Liver (tissue), 9 donors: ENCODE data around the gene SLC25A45. TPM values are rescaled to one million over a fixed set of nuclear protein-coding genes. Genes with fewer than 3 reads are reported as not detected.

Source experiments
- DNase-seq: peaks from one replicate; pipeline ENCODE4 v3.0.0-alpha.2; 2017; ENCODE audit warnings: low spot score
- H3K27ac ChIP-seq, 2 donors: one replicate each; pipeline ENCODE4 v1.7.0; 2013; ENCODE audit warnings: inconsistent platforms in 2 of 2, low read length in 2 of 2, control low read depth in 1 of 2, low read depth in 1 of 2, mild to moderate bottlenecking in 1 of 2
- H3K27me3 ChIP-seq, 4 donors: one replicate each; pipeline versions ENCODE4 v1.6.1 to v1.7.0; 2013; ENCODE audit warnings: low read length in 3 of 4, inconsistent platforms in 1 of 4, mild to moderate bottlenecking in 1 of 4, moderate library complexity in 1 of 4; ENCODE audit not compliant: control insufficient read depth in 4 of 4, insufficient read depth in 4 of 4
- H3K36me3 ChIP-seq, 4 donors: one replicate each; pipeline versions ENCODE4 v1.6.1 to v1.7.0; 2013; ENCODE audit warnings: low read length in 3 of 4, mild to moderate bottlenecking in 3 of 4, low read depth in 1 of 4, moderate library complexity in 1 of 4; ENCODE audit not compliant: control insufficient read depth in 4 of 4, insufficient read depth in 3 of 4
- H3K4me1 ChIP-seq, 4 donors: one replicate each; pipeline versions ENCODE4 v1.6.1 to v1.7.0; 2013; ENCODE audit warnings: low read length in 3 of 4, mild to moderate bottlenecking in 3 of 4, moderate library complexity in 1 of 4; ENCODE audit not compliant: control insufficient read depth in 4 of 4, insufficient read depth in 4 of 4
- H3K4me3 ChIP-seq, 3 donors: one replicate each; pipeline versions ENCODE4 v1.6.1 to v1.7.0; 2013; ENCODE audit warnings: low read length in 3 of 3, control low read depth in 1 of 3, low read depth in 1 of 3, mild to moderate bottlenecking in 1 of 3
- H3K9ac ChIP-seq, 2 donors: one replicate each; pipeline ENCODE4 v1.7.0; 2013; ENCODE audit warnings: low read length in 2 of 2, mild to moderate bottlenecking in 2 of 2, moderate library complexity in 2 of 2, control low read depth in 1 of 2, low read depth in 1 of 2
- H3K9me3 ChIP-seq, 4 donors: one replicate each; pipeline versions ENCODE4 v1.6.1 to v1.7.0; 2013; ENCODE audit warnings: low read length in 3 of 4; ENCODE audit not compliant: control insufficient read depth in 4 of 4
- EGR1 ChIP-seq, 2 donors: IDR thresholded peaks; 2 replicates each; pipeline ENCODE4 v1.6.1; 2016 to 2018; ENCODE audit warnings: antibody characterized with exemption in 2 of 2, low read depth in 2 of 2
- FOXA1 ChIP-seq: IDR thresholded peaks from 2 replicates; pipeline ENCODE4 v1.6.1; 2016; ENCODE audit warnings: antibody characterized with exemption
- FOXA2 ChIP-seq: IDR thresholded peaks from 2 replicates; pipeline ENCODE4 v1.6.1; 2016; ENCODE audit warnings: antibody characterized with exemption
- GABPA ChIP-seq, 2 donors: IDR thresholded peaks in 1 of 2; conservative IDR thresholded peaks in 1 of 2; 2 replicates each; pipeline ENCODE4 v1.6.1; 2016; ENCODE audit warnings: antibody characterized with exemption in 2 of 2, mild to moderate bottlenecking in 1 of 2, moderate library complexity in 1 of 2
- HNF4A ChIP-seq, 2 donors: conservative IDR thresholded peaks; 2 replicates each; pipeline ENCODE4 v1.6.1; 2016; ENCODE audit warnings: antibody characterized with exemption in 2 of 2, mild to moderate bottlenecking in 2 of 2
- HNF4G ChIP-seq: IDR thresholded peaks from 2 replicates; pipeline ENCODE4 v1.6.1; 2016; ENCODE audit warnings: antibody characterized with exemption
- JUND ChIP-seq, 2 donors: IDR thresholded peaks; 2 replicates each; pipeline ENCODE4 v1.6.1; 2016; ENCODE audit warnings: antibody characterized with exemption in 2 of 2
- NR2F2 ChIP-seq: IDR thresholded peaks from 2 replicates; pipeline ENCODE4 v1.6.1; 2016; ENCODE audit warnings: antibody characterized with exemption
- RAD21 ChIP-seq, 2 donors: IDR thresholded peaks; 2 replicates each; pipeline ENCODE4 v1.6.1; 2016; ENCODE audit warnings: antibody characterized with exemption in 2 of 2, mild to moderate bottlenecking in 2 of 2
- RXRA ChIP-seq, 2 donors: IDR thresholded peaks; 2 replicates each; pipeline ENCODE4 v1.6.1; 2017 to 2018; ENCODE audit warnings: antibody characterized with exemption in 2 of 2, mild to moderate bottlenecking in 1 of 2
- SP1 ChIP-seq: IDR thresholded peaks from 2 replicates; pipeline ENCODE4 v1.6.1; 2018; ENCODE audit warnings: antibody characterized with exemption, mild to moderate bottlenecking
- TAF1 ChIP-seq: conservative IDR thresholded peaks from 2 replicates; pipeline ENCODE4 v1.6.1; 2016; ENCODE audit warnings: antibody characterized with exemption, mild to moderate bottlenecking
- YY1 ChIP-seq: IDR thresholded peaks from 2 replicates; pipeline ENCODE4 v1.6.1; 2016; ENCODE audit warnings: antibody characterized with exemption, mild to moderate bottlenecking
- ZBTB33 ChIP-seq: IDR thresholded peaks from 2 replicates; pipeline ENCODE4 v1.6.1; 2016; ENCODE audit warnings: antibody characterized with exemption
- WGBS: extraction: QIAGEN DNeasy Blood & Tissue Kit; methylation state at CpG from one replicate; pipeline ENCODE4 v1.1.7; 2013; 5-methylcytosine and 5-hydroxymethylcytosine counted together
- polyA plus RNA-seq, 2 donors: library from polyadenylated mRNA; stranded (reverse) in 1 of 2; unstranded in 1 of 2; fragments of 200-250 nt in 1 of 2; fragments of >200 nt in 1 of 2; fragmentation: Nextera tagmentation in 1 of 2; extraction: Ambion mirVana in 1 of 2; gene quantifications; one replicate each; pipeline versions ENCODE4 v1.2.1 to v1.2.3, GENCODE V29; 2013 to 2015
- total RNA-seq, 2 donors: library from RNA; depleted of rRNA; stranded (reverse); fragments of >200 nt; gene quantifications; one replicate each; pipeline ENCODE4 v1.2.3, GENCODE V29; 2014
- TF ChIP-seq, protein P1 (sequence below): IDR thresholded peaks from 2 replicates; pipeline ENCODE4 v1.6.1; 2016; ENCODE audit warnings: antibody characterized with exemption, mild to moderate bottlenecking
- TF ChIP-seq, protein P2 (sequence below): IDR thresholded peaks from 2 replicates; pipeline ENCODE4 v1.6.1; 2016; ENCODE audit warnings: antibody characterized with exemption
- TF ChIP-seq, protein P3 (sequence below): IDR thresholded peaks from 2 replicates; pipeline ENCODE4 v1.6.1; 2016; ENCODE audit warnings: antibody characterized with exemption
- TF ChIP-seq, protein P4 (sequence below): fragments of 150-350 bp; IDR thresholded peaks from 2 replicates; pipeline ENCODE4 v1.5.1; 2017; ENCODE audit warnings: improper control_type of control experiment, low read depth, low read length; ENCODE audit not compliant: missing input control
- donor health status: healthy.
- donor health status: healthy.
- donor health status: healthy.
- donor health status: healthy.
- donor health status: healthy.

SLC25A45 gene
- total and polyA plus RNA-seq, 4 donors, result 4.5 to 6.8 (median 5.3) TPM

GRCh38 chr11:65354265-65355012 lies 28.0 kb downstream of the SLC25A45 start, which contains the start of gene TIGD3:
Gene TIGD3 (plus strand): TSS chr11:65354751. CDS start chr11:65355809, 1,058 bp downstream.
- DNase-seq, result peak; percentile 98
- 1% methylated on average over 79 of the region's 79 CpGs for WGBS
- Histone ChIP-seq H3K27me3 (no peaks in the 10 kb centered on the region), H3K9me3 (no peaks in the 10 kb centered on the region), H3K4me1 (peaks cover 3 to 31% (median 19%) of the 10 kb centered on the region in 4 donors), H3K36me3 (peaks cover 0 to 24% (median 19%) of the 10 kb centered on the region in 4 donors), H3K9ac (no peak within 1 kb of the TSS), H3K4me3 (peak within 1 kb of the TSS; percentile 12 to 67 (median 67)), H3K27ac (peak within 1 kb of the TSS in 1 of 2 donors; percentile 7)
- TF ChIP-seq YY1 (peak; percentile 56), SP1 (peak; percentile 55), EGR1 (IDR thresholded peaks at IDR 0.05; ENCODE audit: low read depth in 2 of 2) (no peak), GABPA (IDR thresholded peaks at IDR 0.05 in 1 of 2, conservative IDR thresholded peaks at IDR 0.05 in 1 of 2) (peak in 1 of 2 donors; percentile 12)
- TF ChIP-seq, protein P1, sequence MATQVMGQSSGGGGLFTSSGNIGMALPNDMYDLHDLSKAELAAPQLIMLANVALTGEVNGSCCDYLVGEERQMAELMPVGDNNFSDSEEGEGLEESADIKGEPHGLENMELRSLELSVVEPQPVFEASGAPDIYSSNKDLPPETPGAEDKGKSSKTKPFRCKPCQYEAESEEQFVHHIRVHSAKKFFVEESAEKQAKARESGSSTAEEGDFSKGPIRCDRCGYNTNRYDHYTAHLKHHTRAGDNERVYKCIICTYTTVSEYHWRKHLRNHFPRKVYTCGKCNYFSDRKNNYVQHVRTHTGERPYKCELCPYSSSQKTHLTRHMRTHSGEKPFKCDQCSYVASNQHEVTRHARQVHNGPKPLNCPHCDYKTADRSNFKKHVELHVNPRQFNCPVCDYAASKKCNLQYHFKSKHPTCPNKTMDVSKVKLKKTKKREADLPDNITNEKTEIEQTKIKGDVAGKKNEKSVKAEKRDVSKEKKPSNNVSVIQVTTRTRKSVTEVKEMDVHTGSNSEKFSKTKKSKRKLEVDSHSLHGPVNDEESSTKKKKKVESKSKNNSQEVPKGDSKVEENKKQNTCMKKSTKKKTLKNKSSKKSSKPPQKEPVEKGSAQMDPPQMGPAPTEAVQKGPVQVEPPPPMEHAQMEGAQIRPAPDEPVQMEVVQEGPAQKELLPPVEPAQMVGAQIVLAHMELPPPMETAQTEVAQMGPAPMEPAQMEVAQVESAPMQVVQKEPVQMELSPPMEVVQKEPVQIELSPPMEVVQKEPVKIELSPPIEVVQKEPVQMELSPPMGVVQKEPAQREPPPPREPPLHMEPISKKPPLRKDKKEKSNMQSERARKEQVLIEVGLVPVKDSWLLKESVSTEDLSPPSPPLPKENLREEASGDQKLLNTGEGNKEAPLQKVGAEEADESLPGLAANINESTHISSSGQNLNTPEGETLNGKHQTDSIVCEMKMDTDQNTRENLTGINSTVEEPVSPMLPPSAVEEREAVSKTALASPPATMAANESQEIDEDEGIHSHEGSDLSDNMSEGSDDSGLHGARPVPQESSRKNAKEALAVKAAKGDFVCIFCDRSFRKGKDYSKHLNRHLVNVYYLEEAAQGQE, result peak; percentile 97
- TF ChIP-seq, protein P2, sequence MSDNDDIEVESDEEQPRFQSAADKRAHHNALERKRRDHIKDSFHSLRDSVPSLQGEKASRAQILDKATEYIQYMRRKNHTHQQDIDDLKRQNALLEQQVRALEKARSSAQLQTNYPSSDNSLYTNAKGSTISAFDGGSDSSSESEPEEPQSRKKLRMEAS, result no peak
- TF ChIP-seq, protein P3, sequence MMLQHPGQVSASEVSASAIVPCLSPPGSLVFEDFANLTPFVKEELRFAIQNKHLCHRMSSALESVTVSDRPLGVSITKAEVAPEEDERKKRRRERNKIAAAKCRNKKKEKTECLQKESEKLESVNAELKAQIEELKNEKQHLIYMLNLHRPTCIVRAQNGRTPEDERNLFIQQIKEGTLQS, result no peak

DNA sequence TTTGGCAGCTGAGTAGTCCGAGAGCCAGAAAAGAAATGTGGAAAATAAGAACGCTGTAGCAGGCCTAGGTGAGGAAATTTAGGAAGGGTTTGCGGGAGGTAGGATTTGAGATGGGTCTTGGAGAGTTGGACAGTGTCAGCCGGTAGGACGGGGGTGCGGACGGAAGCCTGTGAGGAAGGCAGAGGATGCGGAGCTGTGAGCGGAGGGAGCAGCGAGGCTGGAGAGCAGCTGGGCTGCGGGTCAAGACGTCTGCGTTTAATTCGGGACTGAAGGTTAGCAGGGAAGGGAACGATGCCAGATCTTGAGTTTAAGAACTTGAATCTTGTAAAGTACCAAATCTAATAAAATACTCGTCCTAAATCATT lies 28.6 kb downstream of the SLC25A45 start:
- Histone ChIP-seq H3K4me3 (peak overlapping the region in 2 of 3 donors; percentile 11 to 67), H3K27ac (peak overlapping the region in 1 of 2 donors; percentile 7), H3K27me3 (no peaks in the 10 kb centered on the region), H3K4me1 (peaks cover 3 to 31% (median 19%) of the 10 kb centered on the region in 4 donors), H3K9ac (no peak overlapping the region), H3K9me3 (no peaks in the 10 kb centered on the region), H3K36me3 (peaks cover 0 to 29% (median 22%) of the 10 kb centered on the region in 4 donors)
- no peak for DNase-seq
- TF ChIP-seq, protein P1, result no peak
- TF ChIP-seq ZBTB33, result no peak
- TF ChIP-seq, protein P4, sequence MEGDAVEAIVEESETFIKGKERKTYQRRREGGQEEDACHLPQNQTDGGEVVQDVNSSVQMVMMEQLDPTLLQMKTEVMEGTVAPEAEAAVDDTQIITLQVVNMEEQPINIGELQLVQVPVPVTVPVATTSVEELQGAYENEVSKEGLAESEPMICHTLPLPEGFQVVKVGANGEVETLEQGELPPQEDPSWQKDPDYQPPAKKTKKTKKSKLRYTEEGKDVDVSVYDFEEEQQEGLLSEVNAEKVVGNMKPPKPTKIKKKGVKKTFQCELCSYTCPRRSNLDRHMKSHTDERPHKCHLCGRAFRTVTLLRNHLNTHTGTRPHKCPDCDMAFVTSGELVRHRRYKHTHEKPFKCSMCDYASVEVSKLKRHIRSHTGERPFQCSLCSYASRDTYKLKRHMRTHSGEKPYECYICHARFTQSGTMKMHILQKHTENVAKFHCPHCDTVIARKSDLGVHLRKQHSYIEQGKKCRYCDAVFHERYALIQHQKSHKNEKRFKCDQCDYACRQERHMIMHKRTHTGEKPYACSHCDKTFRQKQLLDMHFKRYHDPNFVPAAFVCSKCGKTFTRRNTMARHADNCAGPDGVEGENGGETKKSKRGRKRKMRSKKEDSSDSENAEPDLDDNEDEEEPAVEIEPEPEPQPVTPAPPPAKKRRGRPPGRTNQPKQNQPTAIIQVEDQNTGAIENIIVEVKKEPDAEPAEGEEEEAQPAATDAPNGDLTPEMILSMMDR, result no peak
- no peak for TF ChIP-seq EGR1 (IDR thresholded peaks at IDR 0.05; ENCODE audit: low read depth in 2 of 2)
- TF ChIP-seq, protein P3, result no peak
- no peak for TF ChIP-seq HNF4A (conservative IDR thresholded peaks at IDR 0.05)
- no peak for TF ChIP-seq YY1
- TF ChIP-seq TAF1, result no peak
- TF ChIP-seq RAD21 (IDR thresholded peaks at IDR 0.05), result no peak
- TF ChIP-seq FOXA1, result no peak
- TF ChIP-seq SP1, result no peak
- TF ChIP-seq RXRA (IDR thresholded peaks at IDR 0.05), result no peak
- TF ChIP-seq GABPA (IDR thresholded peaks at IDR 0.05 in 1 of 2, conservative IDR thresholded peaks at IDR 0.05 in 1 of 2), result no peak
- no peak for TF ChIP-seq FOXA2
- TF ChIP-seq NR2F2, result no peak
- no peak for TF ChIP-seq JUND (IDR thresholded peaks at IDR 0.05)
- no peak for TF ChIP-seq HNF4G
- 41% methylated on average over 16 of the region's 16 CpGs for WGBS
